GM13977 (cell line): ENCODE data around the gene WDR70.

Source experiments
- DNase-seq: peaks from one replicate; pipeline ENCODE4 v3.0.0; 2012; ENCODE audit warnings: low spot score
- in situ Hi-C: fragments of 300-500 bp; cut with MboI; formaldehyde crosslinking; loops from one replicate; pipeline ENCODE4 v1.12.0; 2022; ENCODE audit warnings: low sequenced_read_pairs, low pct_unique_long_range_greater_than_20kb, mixed read lengths, inconsistent platforms; ENCODE audit not compliant: unreplicated experiment
- TF ChIP-seq, protein P1 (sequence below): IDR thresholded peaks from 2 replicates; pipeline ENCODE4 v1.5.1; 2012; ENCODE audit warnings: mild to moderate bottlenecking, control low read depth; ENCODE audit not compliant: insufficient read depth; ENCODE audit errors: extremely low read depth, missing control alignments

WDR70 gene

DNA sequence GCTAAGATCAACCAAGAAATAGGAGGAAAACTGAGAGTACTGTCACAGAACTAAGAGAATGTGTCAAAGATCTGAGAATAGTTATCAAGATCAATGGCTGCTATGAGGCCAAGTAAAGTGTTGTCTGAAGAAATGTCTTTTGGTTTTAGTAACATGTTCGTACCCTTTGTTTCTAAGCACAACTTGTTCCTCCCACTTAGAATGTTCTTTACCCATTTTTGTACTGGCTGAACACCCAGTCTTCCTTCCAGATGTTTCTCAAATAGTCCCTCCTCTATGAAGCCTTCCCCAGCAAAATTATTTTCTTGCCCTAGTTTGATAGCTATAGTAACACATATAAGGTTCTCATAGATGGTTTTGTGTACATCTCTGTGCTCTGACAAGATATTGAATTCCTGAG, 191.5 kb downstream of the WDR70 start:
- TF ChIP-seq, protein P1, sequence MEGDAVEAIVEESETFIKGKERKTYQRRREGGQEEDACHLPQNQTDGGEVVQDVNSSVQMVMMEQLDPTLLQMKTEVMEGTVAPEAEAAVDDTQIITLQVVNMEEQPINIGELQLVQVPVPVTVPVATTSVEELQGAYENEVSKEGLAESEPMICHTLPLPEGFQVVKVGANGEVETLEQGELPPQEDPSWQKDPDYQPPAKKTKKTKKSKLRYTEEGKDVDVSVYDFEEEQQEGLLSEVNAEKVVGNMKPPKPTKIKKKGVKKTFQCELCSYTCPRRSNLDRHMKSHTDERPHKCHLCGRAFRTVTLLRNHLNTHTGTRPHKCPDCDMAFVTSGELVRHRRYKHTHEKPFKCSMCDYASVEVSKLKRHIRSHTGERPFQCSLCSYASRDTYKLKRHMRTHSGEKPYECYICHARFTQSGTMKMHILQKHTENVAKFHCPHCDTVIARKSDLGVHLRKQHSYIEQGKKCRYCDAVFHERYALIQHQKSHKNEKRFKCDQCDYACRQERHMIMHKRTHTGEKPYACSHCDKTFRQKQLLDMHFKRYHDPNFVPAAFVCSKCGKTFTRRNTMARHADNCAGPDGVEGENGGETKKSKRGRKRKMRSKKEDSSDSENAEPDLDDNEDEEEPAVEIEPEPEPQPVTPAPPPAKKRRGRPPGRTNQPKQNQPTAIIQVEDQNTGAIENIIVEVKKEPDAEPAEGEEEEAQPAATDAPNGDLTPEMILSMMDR, result no peak
- in situ Hi-C loops, result no loop called here
- no peak for DNase-seq

DNA sequence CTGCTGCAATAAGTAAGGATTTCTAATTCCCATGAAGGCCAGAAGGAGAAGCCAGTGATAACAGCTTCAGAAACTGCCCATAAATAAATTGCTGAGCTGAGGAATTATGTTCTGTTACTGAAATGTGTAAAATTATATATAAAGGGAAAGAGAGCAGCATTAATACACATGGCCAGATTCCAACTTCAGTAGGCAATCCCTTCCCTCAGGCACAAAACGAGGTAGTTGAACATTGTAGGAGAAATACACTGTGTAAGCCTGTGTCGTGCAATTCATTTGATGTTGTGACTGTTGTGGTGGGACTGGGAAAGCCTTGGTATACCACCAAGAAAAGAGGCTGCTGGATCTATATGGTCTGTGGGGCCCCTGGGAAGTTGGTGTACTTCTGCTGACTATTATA, 192.9 kb downstream of the WDR70 start:
- DNase-seq, result no peak
- in situ Hi-C loops, result no loop called here
- TF ChIP-seq, protein P1, result no peak

DNA sequence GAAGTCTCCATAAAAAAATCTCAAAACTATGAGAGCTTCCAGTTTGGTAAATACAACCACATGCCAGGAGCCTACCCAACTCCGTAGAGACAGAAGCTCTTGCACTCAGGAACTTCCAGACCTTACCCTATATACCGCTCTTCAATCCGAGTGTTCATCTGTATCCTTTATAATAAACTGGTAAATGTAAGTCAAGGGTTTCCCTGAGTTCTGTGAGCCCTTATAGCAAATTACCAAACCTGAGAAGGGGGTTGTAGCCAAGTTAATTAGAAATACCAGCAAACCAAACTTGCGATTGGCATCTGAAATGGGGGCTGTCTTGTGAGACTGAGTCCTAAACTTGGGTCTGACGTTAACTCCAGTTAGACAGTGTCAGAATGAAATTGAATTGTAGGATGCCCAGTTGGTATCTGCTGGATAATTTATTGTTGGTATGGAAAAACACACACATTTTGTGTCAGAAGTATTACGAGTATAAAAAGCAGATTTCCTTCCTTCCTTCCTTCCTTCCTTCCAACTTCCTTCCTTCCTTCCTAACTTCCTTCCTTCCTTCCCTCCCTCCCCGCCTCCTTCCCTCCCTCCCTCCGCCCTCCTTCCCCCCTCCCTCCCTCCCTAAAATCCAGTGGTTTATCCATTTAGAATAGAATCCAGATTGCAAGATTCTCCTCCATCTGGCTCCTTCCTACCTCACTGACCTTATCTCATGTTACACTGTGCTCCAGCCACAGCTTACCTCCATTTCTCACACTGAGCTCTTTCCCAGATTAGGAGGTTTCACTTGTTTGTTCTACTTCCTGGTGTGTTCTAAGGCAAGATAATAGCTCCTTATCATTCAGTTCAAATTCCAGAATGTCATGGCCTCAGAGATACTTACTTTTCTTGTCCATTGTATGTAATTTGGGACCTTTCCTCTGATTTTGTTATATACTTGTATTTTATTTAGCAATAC, 196.7 kb downstream of the WDR70 start:
- TF ChIP-seq, protein P1, result no peak
- DNase-seq, result no peak
- in situ Hi-C loops, result no loop called here

DNA sequence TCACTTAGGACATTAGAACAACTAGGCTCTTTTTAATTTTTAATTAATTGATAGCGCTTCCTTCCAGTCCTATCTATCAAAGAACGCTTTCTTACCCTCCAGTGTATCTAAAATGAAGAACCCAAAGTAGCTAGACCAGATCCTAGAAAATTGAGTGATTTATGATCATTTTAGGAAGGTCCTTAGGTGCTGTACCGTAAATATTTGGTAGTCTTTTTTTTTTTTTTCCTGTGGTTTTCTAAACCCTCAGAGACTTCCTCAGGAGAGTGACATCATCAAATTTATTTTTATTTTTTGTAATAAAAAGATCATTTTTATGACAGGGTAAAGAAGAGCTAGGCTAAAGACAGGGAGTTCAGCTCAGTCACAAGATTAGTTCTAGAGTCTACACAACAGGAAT, 197.4 kb downstream of the WDR70 start:
- TF ChIP-seq, protein P1, result no peak
- in situ Hi-C loops, result no loop called here
- DNase-seq, result no peak

DNA sequence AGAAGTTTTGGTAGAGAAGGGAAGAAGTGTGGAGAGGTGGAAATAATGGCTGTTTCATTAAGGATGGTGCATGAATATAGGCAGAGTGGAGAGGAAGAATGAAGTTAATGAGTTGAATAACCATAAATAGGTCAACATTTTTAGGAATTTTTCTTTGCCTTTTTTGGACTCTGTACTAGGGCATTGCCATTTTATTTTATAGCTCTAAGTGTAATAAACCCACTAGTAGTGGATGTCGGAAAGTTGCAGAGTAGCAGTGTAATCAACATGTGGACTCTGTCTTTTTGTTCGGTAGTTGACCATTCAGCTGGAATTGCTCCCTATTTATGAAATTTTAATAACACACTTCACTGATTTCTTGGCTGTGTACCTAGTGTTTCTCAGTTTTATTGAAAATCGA, 199.1 kb downstream of the WDR70 start:
- TF ChIP-seq, protein P1, result no peak
- in situ Hi-C loops, result no loop called here
- no peak for DNase-seq

DNA sequence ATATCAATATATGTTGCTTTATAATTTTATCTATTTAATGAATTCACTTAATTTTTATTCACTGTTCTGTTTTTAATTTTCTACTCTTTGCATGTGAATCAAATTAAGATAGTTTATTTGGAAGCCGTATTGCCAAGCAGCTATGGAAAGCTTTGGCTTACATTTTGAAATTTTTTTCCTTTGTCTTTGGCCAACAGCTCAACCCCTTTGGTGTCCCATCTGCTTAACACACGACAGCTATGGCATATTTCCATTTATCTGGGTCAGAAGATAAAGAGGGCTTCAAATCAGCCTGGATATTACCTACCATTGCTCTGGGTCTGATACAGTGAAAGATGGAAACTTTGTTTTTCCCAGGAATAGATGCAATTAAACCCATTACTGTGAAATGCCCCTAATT, 201.0 kb downstream of the WDR70 start:
- DNase-seq, result no peak
- TF ChIP-seq, protein P1, result no peak
- in situ Hi-C loops, result no loop called here
